A673 (cell line): ENCODE data around the gene DNAH14. TPM values are rescaled to one million over a fixed set of nuclear protein-coding genes. Genes with fewer than 3 reads are reported as not detected.

Experiments
- BruUV-seq: library from RNA; stranded (reverse); fragments of 400-500 nt; replicated peaks from 2 replicates; lab custom pipeline; 2021; lab: Mats Ljungman, UMichigan
- CTCF ChIA-PET: fragments of 300-600 bp; sonication (Branson Sonifier 250); formaldehyde crosslinking; loops from one replicate; lab custom pipeline; 2022; ENCODE audit warnings: antibody characterized with exemption; lab: Charles Lee
- POLR2A ChIA-PET: fragments of 300-600 bp; sonication (Branson Sonifier 250); formaldehyde crosslinking; loops from one replicate; lab custom pipeline; 2022; ENCODE audit warnings: antibody characterized with exemption; ENCODE audit not compliant: low non-redundant PET; lab: Charles Lee
- DNase-seq: peaks from one replicate; pipeline ENCODE4 v3.0.0-alpha.2; 2015; ENCODE audit warnings: low spot score
- H3K27ac ChIP-seq: fragments of 200-600 bp; sonication (generic); 2 replicates; pipeline ENCODE4 v1.5.1; 2016; ENCODE audit warnings: mixed run types, low read depth, mild to moderate bottlenecking, mixed read lengths, antibody characterized with exemption, low read length; ENCODE audit not compliant: poor library complexity, severe bottlenecking
- H3K27me3 ChIP-seq: fragments of 200-600 bp; sonication (generic); replicated peaks from 2 replicates; pipeline ENCODE4 v1.6.1; 2017; ENCODE audit warnings: mixed run types, low read depth, mild to moderate bottlenecking, mixed read lengths, antibody characterized with exemption, low read length; ENCODE audit not compliant: insufficient read depth, poor library complexity
- H3K36me3 ChIP-seq: fragments of 200-600 bp; sonication (generic); 2 replicates; pipeline ENCODE4 v1.6.1; 2016; ENCODE audit warnings: mixed run types, mild to moderate bottlenecking, mixed read lengths, antibody characterized with exemption, low read length; ENCODE audit not compliant: insufficient read depth, poor library complexity, severe bottlenecking
- H3K4me1 ChIP-seq: fragments of 200-600 bp; sonication (generic); 2 replicates; pipeline ENCODE4 v1.6.1; 2017; ENCODE audit warnings: mixed run types, mild to moderate bottlenecking, mixed read lengths, antibody characterized with exemption, low read length; ENCODE audit not compliant: insufficient read depth, poor library complexity, severe bottlenecking
- H3K4me3 ChIP-seq: fragments of 200-600 bp; sonication (generic); 2 replicates; pipeline ENCODE4 v1.5.1; 2016; ENCODE audit warnings: low read depth, mixed run types, mild to moderate bottlenecking, mixed read lengths, low read length; ENCODE audit not compliant: poor library complexity, severe bottlenecking
- H3K9me3 ChIP-seq: fragments of 200-600 bp; sonication (generic); 2 replicates; pipeline ENCODE4 v1.6.1; 2016; ENCODE audit warnings: mixed run types, low read depth, mild to moderate bottlenecking, mixed read lengths, antibody characterized with exemption, low read length; ENCODE audit not compliant: poor library complexity, severe bottlenecking
- EZH2 ChIP-seq: fragments of 200-600 bp; sonication (generic); IDR thresholded peaks from 2 replicates; pipeline ENCODE4 v1.6.1; 2017; ENCODE audit warnings: borderline replicate concordance, low read depth, mild to moderate bottlenecking, mixed read lengths, antibody characterized with exemption, low read length; ENCODE audit not compliant: poor library complexity, severe bottlenecking
- intact Hi-C: fragments of 100-400 bp; cut with micrococcal nuclease; formaldehyde crosslinking; loops from one replicate; pipeline ENCODE4 v1.10.0; 2022; ENCODE audit not compliant: unreplicated experiment
- total RNA-seq: library from RNA; stranded (reverse); gene quantifications from 2 replicates; pipeline ENCODE4 v1.2.3, GENCODE V29; 2021
- TF ChIP-seq, protein P1 (sequence below): fragments of 300-800, 200-600 bp; sonication (generic); conservative IDR thresholded peaks from 2 replicates; pipeline ENCODE4 v1.5.1; 2017; ENCODE audit warnings: low read depth, mild to moderate bottlenecking, antibody characterized with exemption, low read length, moderate library complexity, mixed read lengths

Gene DNAH14
- total RNA-seq, 1 experiment from 2014 or later, result 9.9 TPM

DNA sequence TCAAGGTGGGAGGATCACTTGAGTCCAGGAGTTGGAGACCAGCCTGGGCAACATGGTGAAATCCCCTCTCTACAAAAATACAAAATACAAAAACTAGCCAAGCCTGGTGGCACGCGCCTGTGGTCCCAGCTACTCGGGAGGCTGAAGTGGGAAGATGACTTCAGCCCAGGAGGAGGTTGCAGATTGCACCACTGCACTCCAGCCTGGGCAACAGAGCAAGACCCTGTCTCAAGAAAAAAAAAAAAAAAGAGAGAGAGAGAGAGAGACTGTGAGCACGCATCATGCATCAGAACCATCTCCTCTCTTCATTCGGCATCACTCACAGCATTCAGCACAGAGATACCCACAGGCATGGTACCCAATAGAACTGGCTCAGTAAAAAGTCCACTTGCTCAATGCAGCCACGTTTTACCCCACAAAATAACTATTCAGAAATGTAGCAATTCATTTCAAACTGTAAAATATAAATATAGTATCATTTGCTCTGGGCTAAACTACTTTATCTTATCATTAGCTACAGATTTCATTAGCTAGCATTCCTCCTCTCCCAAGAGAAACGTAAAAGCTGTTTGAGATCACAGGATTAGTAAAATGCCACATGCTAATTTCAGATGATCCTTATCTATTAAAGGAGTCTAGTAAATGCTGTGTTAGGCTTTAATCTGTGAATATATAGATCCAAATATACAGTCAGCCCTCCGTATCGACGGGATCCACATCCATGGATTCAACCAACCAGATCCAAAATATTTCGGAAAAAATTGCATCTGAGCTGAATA is 486.7 kb downstream of the DNAH14 start:
- TF ChIP-seq EZH2, result no peak
- TF ChIP-seq, protein P1, sequence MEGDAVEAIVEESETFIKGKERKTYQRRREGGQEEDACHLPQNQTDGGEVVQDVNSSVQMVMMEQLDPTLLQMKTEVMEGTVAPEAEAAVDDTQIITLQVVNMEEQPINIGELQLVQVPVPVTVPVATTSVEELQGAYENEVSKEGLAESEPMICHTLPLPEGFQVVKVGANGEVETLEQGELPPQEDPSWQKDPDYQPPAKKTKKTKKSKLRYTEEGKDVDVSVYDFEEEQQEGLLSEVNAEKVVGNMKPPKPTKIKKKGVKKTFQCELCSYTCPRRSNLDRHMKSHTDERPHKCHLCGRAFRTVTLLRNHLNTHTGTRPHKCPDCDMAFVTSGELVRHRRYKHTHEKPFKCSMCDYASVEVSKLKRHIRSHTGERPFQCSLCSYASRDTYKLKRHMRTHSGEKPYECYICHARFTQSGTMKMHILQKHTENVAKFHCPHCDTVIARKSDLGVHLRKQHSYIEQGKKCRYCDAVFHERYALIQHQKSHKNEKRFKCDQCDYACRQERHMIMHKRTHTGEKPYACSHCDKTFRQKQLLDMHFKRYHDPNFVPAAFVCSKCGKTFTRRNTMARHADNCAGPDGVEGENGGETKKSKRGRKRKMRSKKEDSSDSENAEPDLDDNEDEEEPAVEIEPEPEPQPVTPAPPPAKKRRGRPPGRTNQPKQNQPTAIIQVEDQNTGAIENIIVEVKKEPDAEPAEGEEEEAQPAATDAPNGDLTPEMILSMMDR, result no peak
- Histone ChIP-seq H3K4me1 (peaks cover 18% of the 10 kb centered on the region), H3K9me3 (no peaks in the 10 kb centered on the region), H3K4me3 (no peak overlapping the region), H3K36me3 (peaks cover 92% of the 10 kb centered on the region), H3K27me3 (no peaks in the 10 kb centered on the region), H3K27ac (no peak overlapping the region)
- ChIA-PET CTCF (no interaction called here), POLR2A (no interaction called here)
- intact Hi-C loops, result no loop called here
- BruUV-seq, result no TSS peak
- DNase-seq, result peak; percentile 30

- no TSS peak for BruUV-seq
- intact Hi-C loops, result no loop called here
- Histone ChIP-seq H3K4me1 (peaks cover 21% of the 10 kb centered on the region), H3K9me3 (no peaks in the 10 kb centered on the region), H3K4me3 (no peak overlapping the region), H3K27me3 (no peaks in the 10 kb centered on the region), H3K36me3 (peaks cover 87% of the 10 kb centered on the region), H3K27ac (no peak overlapping the region)
- no peak for DNase-seq
- POLR2A ChIA-PET, result no interaction called here
- TF ChIP-seq, protein P1, result no peak
- no peak for TF ChIP-seq EZH2
- CTCF ChIA-PET, result interaction anchor here (0.6 kb wide), 1 partner anchor 38 kb away, joined by 3 read pairs; no protein-coding TSS in a partner anchor
Observed at GRCh38 chr1:225418059-225418458, 488.6 kb downstream of the DNAH14 start.

DNA sequence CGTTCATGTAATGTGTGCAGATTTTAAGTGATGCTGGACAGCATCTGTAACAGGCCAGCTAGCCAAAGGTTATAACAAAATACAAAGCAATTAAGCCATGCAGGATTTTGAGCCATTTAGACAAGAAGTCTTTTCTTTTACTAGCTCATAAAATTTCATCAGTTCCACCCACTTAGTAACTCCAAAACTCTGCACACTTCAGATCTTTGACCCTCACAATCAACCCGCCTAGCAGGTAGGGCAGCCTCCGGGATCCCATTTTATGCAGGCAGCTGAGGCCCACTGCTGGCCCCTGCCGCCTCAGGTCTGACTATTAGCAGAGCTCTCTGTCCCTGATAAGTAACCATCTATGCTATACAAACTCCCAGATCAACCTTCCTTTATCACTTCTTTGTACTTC is 489.1 kb downstream of the DNAH14 start:
- TF ChIP-seq EZH2, result no peak
- TF ChIP-seq, protein P1, result no peak
- H3K9me3 ChIP-seq, result no peaks in the 10 kb centered on the region
- intact Hi-C loops, result no loop called here
- H3K36me3 ChIP-seq, result peaks cover 81% of the 10 kb centered on the region
- no peak for DNase-seq
- H3K27me3 ChIP-seq, result no peaks in the 10 kb centered on the region
- H3K4me1 ChIP-seq, result peaks cover 26% of the 10 kb centered on the region
- no peak overlapping the region for H3K4me3 ChIP-seq
- no peak overlapping the region for H3K27ac ChIP-seq
- CTCF ChIA-PET, result interaction anchor here (0.6 kb wide), 1 partner anchor 38 kb away, joined by 3 read pairs; no protein-coding TSS in a partner anchor
- BruUV-seq, result no TSS peak
- POLR2A ChIA-PET, result interaction anchor here (0.7 kb wide), 1 partner anchor 10 kb away, joined by 3 read pairs; no protein-coding TSS in a partner anchor
